Measurements from ENCODE around the gene RITA1. TPM values are rescaled to one million over a fixed set of nuclear protein-coding genes. Genes with fewer than 3 reads are reported as not detected.

The RITA1 gene
- total RNA-seq, 1 donor from 2014 or later = 17.9 TPM

DNA sequence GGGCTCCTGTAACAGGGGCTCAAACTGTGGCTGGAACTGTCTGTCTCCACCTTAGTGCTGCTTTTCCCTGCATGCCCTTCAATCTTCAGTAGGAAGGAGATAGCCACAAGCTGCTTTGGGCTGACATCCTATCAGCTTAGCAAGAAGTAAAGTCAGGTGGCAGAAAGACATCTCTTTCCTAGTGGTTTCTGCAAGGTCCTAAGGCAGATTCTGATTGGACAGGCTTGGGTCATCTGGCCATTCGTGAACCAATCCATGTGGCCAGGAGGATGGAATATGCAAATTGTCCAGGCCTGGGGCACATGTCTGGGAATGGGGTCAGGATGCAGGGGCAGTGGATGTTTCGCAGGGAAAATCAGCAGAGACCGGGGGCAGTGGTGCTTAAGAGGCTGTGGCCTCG lies 5.2 kb downstream of the RITA1 start:
- Histone ChIP-seq H3K27me3 (ENCODE audit: low read depth) (no peaks in the 10 kb centered on the region), H3K27ac (replicated peaks) (no peak overlapping the region), H3K4me1 (peaks cover 42% of the 10 kb centered on the region), H3K9me3 (replicated peaks) (no peaks in the 10 kb centered on the region), H3K36me3 (peaks cover 30% of the 10 kb centered on the region), H3K4me3 (no peak overlapping the region)
- intact Hi-C loops (cut with micrococcal nuclease) = no loop called here
- DNase-seq = no peak
- TF ChIP-seq, protein P1, sequence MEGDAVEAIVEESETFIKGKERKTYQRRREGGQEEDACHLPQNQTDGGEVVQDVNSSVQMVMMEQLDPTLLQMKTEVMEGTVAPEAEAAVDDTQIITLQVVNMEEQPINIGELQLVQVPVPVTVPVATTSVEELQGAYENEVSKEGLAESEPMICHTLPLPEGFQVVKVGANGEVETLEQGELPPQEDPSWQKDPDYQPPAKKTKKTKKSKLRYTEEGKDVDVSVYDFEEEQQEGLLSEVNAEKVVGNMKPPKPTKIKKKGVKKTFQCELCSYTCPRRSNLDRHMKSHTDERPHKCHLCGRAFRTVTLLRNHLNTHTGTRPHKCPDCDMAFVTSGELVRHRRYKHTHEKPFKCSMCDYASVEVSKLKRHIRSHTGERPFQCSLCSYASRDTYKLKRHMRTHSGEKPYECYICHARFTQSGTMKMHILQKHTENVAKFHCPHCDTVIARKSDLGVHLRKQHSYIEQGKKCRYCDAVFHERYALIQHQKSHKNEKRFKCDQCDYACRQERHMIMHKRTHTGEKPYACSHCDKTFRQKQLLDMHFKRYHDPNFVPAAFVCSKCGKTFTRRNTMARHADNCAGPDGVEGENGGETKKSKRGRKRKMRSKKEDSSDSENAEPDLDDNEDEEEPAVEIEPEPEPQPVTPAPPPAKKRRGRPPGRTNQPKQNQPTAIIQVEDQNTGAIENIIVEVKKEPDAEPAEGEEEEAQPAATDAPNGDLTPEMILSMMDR (IDR thresholded peaks at IDR 0.05; ENCODE audit: borderline replicate concordance) = no peak

DNA sequence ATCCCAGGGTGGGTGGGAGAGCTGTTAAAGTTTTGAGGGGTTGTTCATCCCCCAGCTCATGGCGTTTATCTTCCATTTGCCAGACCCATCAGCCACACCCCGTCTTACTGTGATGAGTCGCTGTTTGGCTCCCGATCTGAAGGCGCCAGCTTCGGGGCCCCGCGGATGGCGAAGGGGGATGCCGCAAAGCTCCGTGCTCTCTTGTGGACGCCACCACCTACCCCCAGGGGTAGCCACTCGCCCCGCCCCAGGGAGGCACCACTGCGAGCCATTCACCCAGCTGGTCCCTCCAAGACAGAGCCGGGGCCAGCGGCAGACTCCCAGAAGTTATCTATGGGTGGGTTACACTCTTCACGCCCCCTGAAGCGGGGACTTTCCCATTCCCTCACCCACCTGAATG lies 5.7 kb downstream of the RITA1 start:
- intact Hi-C loops (cut with micrococcal nuclease) = no loop called here
- Histone ChIP-seq H3K27ac (replicated peaks) (no peak overlapping the region), H3K36me3 (peaks cover 30% of the 10 kb centered on the region), H3K9me3 (replicated peaks) (no peaks in the 10 kb centered on the region), H3K4me3 (no peak overlapping the region), H3K4me1 (peaks cover 37% of the 10 kb centered on the region), H3K27me3 (ENCODE audit: low read depth) (no peaks in the 10 kb centered on the region)
- TF ChIP-seq, protein P1 (IDR thresholded peaks at IDR 0.05; ENCODE audit: borderline replicate concordance) = no peak
- DNase-seq = no peak

DNA sequence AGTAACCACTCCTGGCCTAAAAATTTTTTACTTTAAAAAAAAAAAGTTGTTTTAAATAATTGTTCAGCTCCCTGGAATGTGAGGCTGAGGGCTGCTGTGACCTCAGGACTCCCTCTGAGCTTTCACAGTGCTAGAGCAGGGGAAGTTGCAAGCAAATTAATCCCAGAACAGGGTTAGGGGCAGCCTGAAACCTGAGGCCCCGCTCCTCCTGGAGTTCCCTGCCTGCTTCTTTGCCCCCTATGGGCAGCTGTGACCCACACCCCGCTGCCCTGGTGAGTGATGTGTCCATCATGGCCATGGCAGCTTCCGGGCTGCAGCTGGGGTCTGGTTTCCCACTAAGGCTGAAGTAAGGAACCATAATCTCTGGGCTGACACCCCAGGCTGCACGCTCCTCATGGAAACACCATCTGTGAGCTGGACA lies 9.5 kb downstream of the RITA1 start:
- Histone ChIP-seq H3K4me1 (peaks cover 24% of the 10 kb centered on the region), H3K27ac (replicated peaks) (peak overlapping the region; percentile 66), H3K4me3 (no peak overlapping the region), H3K36me3 (peaks cover 24% of the 10 kb centered on the region), H3K27me3 (ENCODE audit: low read depth) (no peaks in the 10 kb centered on the region), H3K9me3 (replicated peaks) (no peaks in the 10 kb centered on the region)
- DNase-seq = no peak
- TF ChIP-seq, protein P1 (IDR thresholded peaks at IDR 0.05; ENCODE audit: borderline replicate concordance) = no peak
- intact Hi-C loops (cut with micrococcal nuclease) = no loop called here

DNA sequence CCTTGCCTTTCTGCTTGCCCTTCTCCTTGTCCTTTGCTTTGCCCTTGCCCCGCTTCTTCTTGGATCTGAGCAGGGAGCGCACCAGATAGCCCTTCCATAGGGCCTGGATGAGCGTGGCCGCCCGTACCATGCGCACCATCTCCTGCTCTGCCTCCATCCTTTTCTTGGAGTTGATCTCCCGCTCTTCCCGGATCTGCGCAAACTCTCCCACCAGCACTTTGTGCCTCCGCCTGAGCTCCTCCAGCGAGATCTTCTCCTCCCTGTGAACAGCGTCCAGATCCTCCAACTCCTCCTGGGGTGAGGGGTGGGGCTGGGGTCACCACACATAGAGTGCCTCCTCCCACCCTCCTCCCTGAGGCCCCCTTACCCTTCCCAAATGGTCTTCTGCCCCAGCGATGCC lies 10.1 kb downstream of the RITA1 start:
- intact Hi-C loops (cut with micrococcal nuclease) = no loop called here
- Histone ChIP-seq H3K9me3 (replicated peaks) (no peaks in the 10 kb centered on the region), H3K4me1 (peaks cover 24% of the 10 kb centered on the region), H3K36me3 (peaks cover 18% of the 10 kb centered on the region), H3K4me3 (no peak overlapping the region), H3K27ac (replicated peaks) (no peak overlapping the region), H3K27me3 (ENCODE audit: low read depth) (no peaks in the 10 kb centered on the region)
- no peak for DNase-seq
- TF ChIP-seq, protein P1 (IDR thresholded peaks at IDR 0.05; ENCODE audit: borderline replicate concordance) = no peak

DNA sequence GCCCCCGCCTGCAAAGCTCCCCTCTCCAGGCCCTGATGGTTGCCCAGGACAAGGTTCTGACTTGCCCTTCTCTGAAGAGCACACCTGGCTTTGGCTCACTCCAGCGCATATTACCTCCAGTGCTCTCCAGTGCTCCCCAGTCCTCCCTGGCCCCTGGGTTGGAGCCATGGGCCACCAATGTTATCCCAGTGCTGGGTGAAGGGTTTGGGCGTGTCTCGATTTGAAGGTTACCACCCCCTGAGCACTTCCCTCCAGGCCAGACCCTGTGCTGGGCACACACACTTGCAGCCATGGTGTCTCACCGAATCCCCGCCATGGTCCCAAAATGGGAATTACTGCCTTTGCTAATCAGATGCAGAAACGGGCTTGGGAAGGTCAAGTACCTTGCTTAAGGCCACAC lies 11.1 kb downstream of the RITA1 start:
- DNase-seq = no peak

More for the DNA sequence above, 11.1 kb downstream of the RITA1 start:
- Histone ChIP-seq H3K4me3 (no peak overlapping the region), H3K4me1 (peaks cover 31% of the 10 kb centered on the region), H3K9me3 (replicated peaks) (no peaks in the 10 kb centered on the region), H3K27ac (replicated peaks) (no peak overlapping the region), H3K36me3 (peaks cover 8% of the 10 kb centered on the region), H3K27me3 (ENCODE audit: low read depth) (no peaks in the 10 kb centered on the region)
- TF ChIP-seq, protein P1 (IDR thresholded peaks at IDR 0.05; ENCODE audit: borderline replicate concordance) = no peak
- intact Hi-C loops (cut with micrococcal nuclease) = no loop called here

All from left ventricle myocardium inferior (tissue), 1 donor.